H9 (cell line): ENCODE measurements around the gene E2F4. TPM values are rescaled to one million over a fixed set of nuclear protein-coding genes. Genes with fewer than 3 reads are reported as not detected.

Experiments used
- DNase-seq: peaks from one replicate; pipeline ENCODE4 v3.0.0-alpha.2; 2017
- H2AFZ ChIP-seq: one replicate; pipeline ENCODE4 v1.6.1; 2013; ENCODE audit warnings: mild to moderate bottlenecking, low read length, control low read depth, moderate library complexity
- H2AK5ac ChIP-seq: 2 replicates; pipeline ENCODE4 v1.6.1; 2013; ENCODE audit warnings: low read length, control low read depth, mixed read lengths; ENCODE audit not compliant: insufficient read length
- H2BK120ac ChIP-seq: one replicate; pipeline ENCODE4 v1.6.1; 2013; ENCODE audit warnings: low read depth, mild to moderate bottlenecking, low read length, control low read depth, inconsistent platforms; ENCODE audit not compliant: poor library complexity, severe bottlenecking
- H2BK12ac ChIP-seq: 2 replicates; pipeline ENCODE4 v1.6.1; 2013; ENCODE audit warnings: low read length, control low read depth, mixed read lengths, low read depth; ENCODE audit not compliant: insufficient read length
- H2BK15ac ChIP-seq: 2 replicates; pipeline ENCODE4 v1.6.1; 2013; ENCODE audit warnings: low read depth, low read length, control low read depth
- H2BK20ac ChIP-seq: one replicate; pipeline ENCODE4 v1.6.1; 2013; ENCODE audit warnings: low read depth, mild to moderate bottlenecking, low read length, control low read depth, inconsistent platforms; ENCODE audit not compliant: poor library complexity, severe bottlenecking
- H2BK5ac ChIP-seq: 2 replicates; pipeline ENCODE4 v1.6.1; 2013; ENCODE audit warnings: low read length, control low read depth, mixed read lengths; ENCODE audit not compliant: insufficient read length
- H3K14ac ChIP-seq: 2 replicates; pipeline ENCODE4 v1.6.1; 2013; ENCODE audit warnings: low read length, control low read depth; ENCODE audit not compliant: insufficient read depth
- H3K18ac ChIP-seq: 2 replicates; pipeline ENCODE4 v1.6.1; 2013; ENCODE audit warnings: low read depth, mild to moderate bottlenecking, mixed read lengths, low read length, control low read depth; ENCODE audit not compliant: insufficient read length
- H3K23ac ChIP-seq: 2 replicates; pipeline ENCODE4 v1.6.1; 2013; ENCODE audit warnings: low read length, control low read depth, mixed read lengths, low read depth; ENCODE audit not compliant: insufficient read length
- H3K23me2 ChIP-seq: 2 replicates; pipeline ENCODE4 v1.6.1; 2013; ENCODE audit warnings: low read depth, mild to moderate bottlenecking, mixed read lengths, low read length, control low read depth; ENCODE audit not compliant: insufficient read length, poor library complexity, severe bottlenecking
- H3K27ac ChIP-seq: 2 replicates; pipeline ENCODE4 v1.5.1; 2013; ENCODE audit warnings: low read length, control low read depth, mixed read lengths, low read depth; ENCODE audit not compliant: insufficient read length
- H3K27me3 ChIP-seq: 2 replicates; pipeline ENCODE4 v1.6.1; 2013; ENCODE audit warnings: low read length, control low read depth, inconsistent platforms; ENCODE audit not compliant: insufficient read depth
- H3K4ac ChIP-seq: 2 replicates; pipeline ENCODE4 v1.6.1; 2013; ENCODE audit warnings: low read depth, mild to moderate bottlenecking, control low read depth, inconsistent platforms, low read length, moderate library complexity
- H3K4me1 ChIP-seq: 2 replicates; pipeline ENCODE4 v1.6.1; 2013; ENCODE audit warnings: low read length, control low read depth, inconsistent platforms; ENCODE audit not compliant: insufficient read depth
- H3K4me2 ChIP-seq: 2 replicates; pipeline ENCODE4 v1.6.1; 2013; ENCODE audit warnings: low read length, control low read depth, mixed read lengths; ENCODE audit not compliant: insufficient read length, insufficient read depth
- H3K56ac ChIP-seq: 2 replicates; pipeline ENCODE4 v1.6.1; 2013; ENCODE audit warnings: low read depth, mild to moderate bottlenecking, mixed read lengths, low read length, control low read depth; ENCODE audit not compliant: insufficient read length
- H3K79me1 ChIP-seq: 2 replicates; pipeline ENCODE4 v1.6.1; 2013; ENCODE audit warnings: low read depth, mild to moderate bottlenecking, moderate library complexity, low read length, control low read depth, inconsistent platforms; ENCODE audit not compliant: insufficient read depth, poor library complexity, severe bottlenecking
- H3K79me2 ChIP-seq: 2 replicates; pipeline ENCODE4 v1.6.1; 2013; ENCODE audit warnings: low read length, control low read depth, inconsistent platforms; ENCODE audit not compliant: insufficient read depth
- H3K9ac ChIP-seq: 2 replicates; pipeline ENCODE4 v1.6.1; 2013; ENCODE audit warnings: low read length, control low read depth, mixed read lengths; ENCODE audit not compliant: insufficient read length; ENCODE audit errors: extremely low read depth
- H3K9me3 ChIP-seq: one replicate; pipeline ENCODE4 v1.6.1; 2013; ENCODE audit warnings: low read depth, low read length, inconsistent platforms; ENCODE audit not compliant: control insufficient read depth
- H3T11ph ChIP-seq: one replicate; pipeline ENCODE4 v1.6.1; 2013; ENCODE audit warnings: mild to moderate bottlenecking, low read length, control low read depth, inconsistent platforms
- H4K20me1 ChIP-seq: one replicate; pipeline ENCODE4 v1.6.1; 2013; ENCODE audit not compliant: control insufficient read depth, insufficient read length, insufficient read depth
- H4K5ac ChIP-seq: 2 replicates; pipeline ENCODE4 v1.6.1; 2013; ENCODE audit warnings: low read depth, mild to moderate bottlenecking, mixed read lengths, low read length, control low read depth; ENCODE audit not compliant: insufficient read length
- H4K8ac ChIP-seq: replicated peaks from 2 replicates; pipeline ENCODE4 v1.6.1; 2013; ENCODE audit warnings: low read length, control low read depth, mixed read lengths, low read depth; ENCODE audit not compliant: insufficient read length
- H4K91ac ChIP-seq: 2 replicates; pipeline ENCODE4 v1.6.1; 2013; ENCODE audit warnings: low read depth, mild to moderate bottlenecking, moderate library complexity, mixed read lengths, low read length, control low read depth; ENCODE audit not compliant: insufficient read length
- H3K27ac Mint-ChIP-seq, 3 experiments: 2 replicates in 2 of 3; 3 replicates in 1 of 3; pipeline ENCODE4 v1.8.0; 2020 to 2021; ENCODE audit warnings: mixed read lengths in 3 of 3, mild to moderate bottlenecking in 1 of 3, moderate library complexity in 1 of 3
- H3K27me3 Mint-ChIP-seq: 2 replicates; pipeline ENCODE4 v1.8.0; 2021; ENCODE audit warnings: low read depth, mild to moderate bottlenecking, moderate library complexity, mixed read lengths
- H3K36me3 Mint-ChIP-seq, 3 experiments: 2 replicates in 2 of 3; 3 replicates in 1 of 3; pipeline ENCODE4 v1.8.0; 2020 to 2021; ENCODE audit warnings: low read depth in 3 of 3, mixed read lengths in 3 of 3; ENCODE audit not compliant: insufficient read depth in 1 of 3
- H3K4me1 Mint-ChIP-seq, 2 experiments: 2 replicates each; pipeline ENCODE4 v1.8.0; 2020; ENCODE audit warnings: mixed read lengths in 2 of 2
- H3K4me3 Mint-ChIP-seq, 2 experiments: 2 replicates in 1 of 2; 3 replicates in 1 of 2; pipeline ENCODE4 v1.8.0; 2020 to 2021; ENCODE audit warnings: mild to moderate bottlenecking in 2 of 2, mixed read lengths in 2 of 2, moderate library complexity in 1 of 2
- H3K9me3 Mint-ChIP-seq, 2 experiments: 2 replicates in 1 of 2; 3 replicates in 1 of 2; pipeline ENCODE4 v1.8.0; 2020; ENCODE audit warnings: mild to moderate bottlenecking in 2 of 2, mixed read lengths in 2 of 2, moderate library complexity in 1 of 2
- WGBS: extraction: QIAGEN DNeasy Blood & Tissue Kit; methylation state at CpG from one replicate; pipeline ENCODE4 v1.1.7; 2013; ENCODE audit warnings: missing lambda C conversion rate, low lambda C conversion rate, mixed read lengths; ENCODE audit not compliant: insufficient read length; ENCODE audit errors: extremely low coverage; 5-methylcytosine and 5-hydroxymethylcytosine counted together
- total RNA-seq: library from RNA; stranded (reverse); gene quantifications from 2 replicates; pipeline ENCODE4 v1.2.1, GENCODE V29; 2021
- TF ChIP-seq, protein P1 (sequence below): fragments of 200-600 bp; sonication (generic); conservative IDR thresholded peaks from 3 replicates; pipeline ENCODE4 v1.8.0; 2021; ENCODE audit warnings: antibody characterized with exemption, mild to moderate bottlenecking

E2F4 gene
- total RNA-seq, 1 experiment from 2014 or later: 116 TPM

DNA sequence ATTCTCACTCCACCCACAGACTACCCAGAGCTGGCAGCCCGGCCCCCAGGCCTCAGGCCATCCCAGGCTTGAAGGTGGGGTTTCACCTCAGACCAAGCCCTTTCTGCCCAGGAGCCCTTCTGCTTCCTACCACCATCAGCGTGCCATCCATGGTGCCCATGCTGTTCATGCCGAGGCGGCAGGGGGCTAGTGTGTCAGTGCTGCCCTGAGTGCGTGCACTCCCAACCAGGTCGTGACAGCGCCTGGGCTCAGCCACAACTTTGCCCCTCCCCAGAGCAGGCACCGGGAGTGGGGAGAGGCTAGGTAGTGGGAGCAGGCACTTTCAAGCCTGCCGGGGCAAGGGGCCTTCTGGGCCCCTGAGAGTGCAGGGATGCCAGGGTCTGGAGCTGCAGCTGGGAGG lies 49.6 kb upstream of the E2F4 start:
- Histone ChIP-seq H3K27me3 (no peaks in the 10 kb centered on the region), H2BK20ac (no peak overlapping the region), H3K79me1 (no peaks in the 10 kb centered on the region), H2BK120ac (no peak overlapping the region), H2BK12ac (no peak overlapping the region), H3K23ac (no peak overlapping the region), H3K9ac (no peak overlapping the region), H2BK15ac (no peak overlapping the region), H3K56ac (no peak overlapping the region), H3K18ac (no peak overlapping the region), H3K27ac (no peak overlapping the region), H2AFZ (no peak overlapping the region), H3T11ph (no peak overlapping the region), H2BK5ac (no peak overlapping the region), H3K14ac (no peak overlapping the region), H3K79me2 (no peaks in the 10 kb centered on the region), H4K91ac (no peak overlapping the region), H4K20me1 (no peaks in the 10 kb centered on the region), H3K4me1 (no peaks in the 10 kb centered on the region), H2AK5ac (no peak overlapping the region), H3K4me2 (no peak overlapping the region), H4K8ac (no peak overlapping the region), H3K23me2 (no peaks in the 10 kb centered on the region), H3K4ac (no peak overlapping the region), H3K9me3 (no peaks in the 10 kb centered on the region), H4K5ac (no peak overlapping the region)
- Mint-ChIP-seq H3K27me3 (no peaks in the 10 kb centered on the region), H3K9me3 (no peaks in the 10 kb centered on the region), H3K27ac (no peak overlapping the region), H3K36me3 (peaks cover 13 to 88% (median 72%) of the 10 kb centered on the region in 3 experiments), H3K4me1 (no peaks in the 10 kb centered on the region), H3K4me3 (no peak overlapping the region)
- no peak for DNase-seq
- WGBS: no CpG with 5 or more reads among the region's 9 CpGs
- TF ChIP-seq, protein P1, sequence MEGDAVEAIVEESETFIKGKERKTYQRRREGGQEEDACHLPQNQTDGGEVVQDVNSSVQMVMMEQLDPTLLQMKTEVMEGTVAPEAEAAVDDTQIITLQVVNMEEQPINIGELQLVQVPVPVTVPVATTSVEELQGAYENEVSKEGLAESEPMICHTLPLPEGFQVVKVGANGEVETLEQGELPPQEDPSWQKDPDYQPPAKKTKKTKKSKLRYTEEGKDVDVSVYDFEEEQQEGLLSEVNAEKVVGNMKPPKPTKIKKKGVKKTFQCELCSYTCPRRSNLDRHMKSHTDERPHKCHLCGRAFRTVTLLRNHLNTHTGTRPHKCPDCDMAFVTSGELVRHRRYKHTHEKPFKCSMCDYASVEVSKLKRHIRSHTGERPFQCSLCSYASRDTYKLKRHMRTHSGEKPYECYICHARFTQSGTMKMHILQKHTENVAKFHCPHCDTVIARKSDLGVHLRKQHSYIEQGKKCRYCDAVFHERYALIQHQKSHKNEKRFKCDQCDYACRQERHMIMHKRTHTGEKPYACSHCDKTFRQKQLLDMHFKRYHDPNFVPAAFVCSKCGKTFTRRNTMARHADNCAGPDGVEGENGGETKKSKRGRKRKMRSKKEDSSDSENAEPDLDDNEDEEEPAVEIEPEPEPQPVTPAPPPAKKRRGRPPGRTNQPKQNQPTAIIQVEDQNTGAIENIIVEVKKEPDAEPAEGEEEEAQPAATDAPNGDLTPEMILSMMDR: no peak
